Stimulated activated CD8-positive, alpha-beta memory T cell treated with anti-CD3 and anti-CD28 coated beads, Interleukin-12 subunit alpha, Interleukin-12 subunit beta, amount 100 ng/mL, for 1 hour (primary cell): ENCODE measurements around the gene PELI3.

ENCODE experiments used
- DNase-seq: peaks from one replicate; pipeline ENCODE4 v3.0.0-alpha.2; 2020; ENCODE audit warnings: low read depth

PELI3 gene

GRCh38 chr11:66475349-66476172 is 8.9 kb downstream of the PELI3 start:
- DNase-seq: no peak

GRCh38 chr11:66476173-66476840 is 9.6 kb downstream of the PELI3 start:
- DNase-seq: no peak

GRCh38 chr11:66476841-66477251 is 10.1 kb downstream of the PELI3 start:
- no peak for DNase-seq

- DNase-seq: no peak
Observed at GRCh38 chr11:66477263-66478201, 10.8 kb downstream of the PELI3 start.

- no peak for DNase-seq
Observed at GRCh38 chr11:66478729-66479393, 12.2 kb downstream of the PELI3 start.

GRCh38 chr11:66479394-66480116 is 12.8 kb downstream of the PELI3 start:
- DNase-seq: no peak

GRCh38 chr11:66480117-66480938 is 13.6 kb downstream of the PELI3 start, which contains the start of gene DPP3:
DPP3 (plus strand) TSS chr11:66480434; CDS start chr11:66482201, 1,767 bp downstream.
- DNase-seq: peak; percentile 90

- no peak for DNase-seq
Observed at GRCh38 chr11:66484806-66485380, 18.2 kb downstream of the PELI3 start.

GRCh38 chr11:66488957-66489356 is 22.3 kb downstream of the PELI3 start:
- no peak for DNase-seq

GRCh38 chr11:66489636-66490035 is 22.9 kb downstream of the PELI3 start:
- no peak for DNase-seq

- no peak for DNase-seq
Observed at GRCh38 chr11:66491315-66491935, 24.7 kb downstream of the PELI3 start.

GRCh38 chr11:66492161-66492865 is 25.6 kb downstream of the PELI3 start:
- no peak for DNase-seq

GRCh38 chr11:66493130-66493529 is 26.4 kb downstream of the PELI3 start:
- no peak for DNase-seq

GRCh38 chr11:66494458-66494857 is 27.8 kb downstream of the PELI3 start:
- no peak for DNase-seq

- DNase-seq: no peak
Observed at GRCh38 chr11:66494935-66495334, 28.2 kb downstream of the PELI3 start.

- DNase-seq: no peak
Observed at GRCh38 chr11:66495401-66495854, 28.7 kb downstream of the PELI3 start.

GRCh38 chr11:66497206-66497605 is 30.5 kb downstream of the PELI3 start:
- DNase-seq: no peak

- DNase-seq: no peak
Observed at GRCh38 chr11:66498506-66498905, 31.8 kb downstream of the PELI3 start.
